NCI-H82 (cell line): Measurements from ENCODE around the gene EFCAB14.
"Not testable (repeated sequence)": the region's sequence is repeated elsewhere in the genome, so short reads cannot be mapped to it uniquely, and the experiment has no call there.

Experiments
- DNase-seq: peaks from one replicate; lab custom pipeline; 2025; lab: John Stamatoyannopoulos, UW

Gene EFCAB14, protein sequence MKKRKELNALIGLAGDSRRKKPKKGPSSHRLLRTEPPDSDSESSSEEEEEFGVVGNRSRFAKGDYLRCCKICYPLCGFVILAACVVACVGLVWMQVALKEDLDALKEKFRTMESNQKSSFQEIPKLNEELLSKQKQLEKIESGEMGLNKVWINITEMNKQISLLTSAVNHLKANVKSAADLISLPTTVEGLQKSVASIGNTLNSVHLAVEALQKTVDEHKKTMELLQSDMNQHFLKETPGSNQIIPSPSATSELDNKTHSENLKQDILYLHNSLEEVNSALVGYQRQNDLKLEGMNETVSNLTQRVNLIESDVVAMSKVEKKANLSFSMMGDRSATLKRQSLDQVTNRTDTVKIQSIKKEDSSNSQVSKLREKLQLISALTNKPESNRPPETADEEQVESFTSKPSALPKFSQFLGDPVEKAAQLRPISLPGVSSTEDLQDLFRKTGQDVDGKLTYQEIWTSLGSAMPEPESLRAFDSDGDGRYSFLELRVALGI

DNA sequence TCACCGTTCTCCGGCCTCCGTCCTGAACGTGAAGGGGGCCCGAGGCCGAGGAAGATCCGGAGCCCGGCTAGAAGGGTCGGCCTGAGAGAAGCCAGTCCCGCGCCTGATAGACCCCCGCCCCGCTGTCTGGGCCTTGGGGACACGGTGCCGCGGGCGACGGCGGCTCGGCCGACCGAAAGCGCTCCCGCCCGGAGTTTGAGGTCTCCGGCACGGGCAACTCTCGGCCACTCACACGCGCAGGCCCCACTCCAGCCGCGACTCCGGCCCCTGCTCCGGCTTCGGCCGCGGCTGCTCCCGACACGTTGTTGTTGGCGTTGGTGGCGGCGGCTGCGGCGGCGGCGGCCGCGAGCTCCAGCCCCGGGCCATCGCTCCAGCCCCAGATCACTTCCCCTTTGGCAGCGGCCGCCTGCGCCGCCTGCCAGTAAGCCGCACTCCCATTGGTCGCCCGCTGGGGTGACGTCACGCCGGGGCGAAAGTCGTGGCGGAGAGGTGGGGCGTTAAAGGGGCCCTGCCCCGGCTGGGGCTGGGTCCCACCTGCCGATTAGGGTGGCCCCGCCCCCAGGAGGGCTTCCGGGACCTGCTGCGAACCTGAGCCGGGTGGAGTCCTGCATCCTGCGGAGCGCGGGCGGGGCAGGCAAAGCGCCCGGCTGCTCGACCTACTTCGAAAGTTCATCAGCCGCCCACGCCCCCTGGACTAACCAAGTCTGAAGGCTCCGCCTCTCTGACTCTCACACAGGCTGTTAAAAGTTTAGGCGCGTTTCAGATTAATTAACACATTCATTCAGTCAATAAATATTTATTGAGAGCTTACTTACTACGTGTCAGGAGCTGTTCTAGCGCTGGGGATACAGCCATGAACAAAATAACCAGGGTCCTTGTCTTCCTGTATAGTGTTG lies at the start of gene EFCAB14:
Gene EFCAB14 (minus strand): TSS at position 388 of the 896 bp plus-strand sequence. CDS start 1,027 bp downstream, outside the sequence.
- peak; percentile 97 for DNase-seq

DNA sequence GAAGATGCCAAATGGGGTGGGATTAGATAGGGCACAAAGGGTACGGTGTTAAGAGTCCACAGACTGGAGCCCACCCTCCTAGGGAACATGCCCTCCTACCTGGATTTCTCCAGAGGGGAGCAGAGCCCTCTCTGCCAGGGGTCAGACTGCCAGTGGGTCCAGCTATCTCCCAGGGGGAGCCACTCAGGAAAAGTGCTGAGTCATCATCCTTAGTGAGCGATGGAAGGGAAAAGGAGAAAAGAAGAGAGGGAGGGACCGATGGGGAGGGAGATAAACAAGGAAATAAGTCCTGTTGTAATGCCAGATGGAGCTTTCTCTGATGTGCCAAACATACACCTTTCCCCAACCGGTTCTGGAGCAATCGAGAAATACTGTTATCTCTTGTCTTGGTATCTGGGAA lies 49.5 kb upstream of the EFCAB14 start:
- DNase-seq, result peak; percentile 36

DNA sequence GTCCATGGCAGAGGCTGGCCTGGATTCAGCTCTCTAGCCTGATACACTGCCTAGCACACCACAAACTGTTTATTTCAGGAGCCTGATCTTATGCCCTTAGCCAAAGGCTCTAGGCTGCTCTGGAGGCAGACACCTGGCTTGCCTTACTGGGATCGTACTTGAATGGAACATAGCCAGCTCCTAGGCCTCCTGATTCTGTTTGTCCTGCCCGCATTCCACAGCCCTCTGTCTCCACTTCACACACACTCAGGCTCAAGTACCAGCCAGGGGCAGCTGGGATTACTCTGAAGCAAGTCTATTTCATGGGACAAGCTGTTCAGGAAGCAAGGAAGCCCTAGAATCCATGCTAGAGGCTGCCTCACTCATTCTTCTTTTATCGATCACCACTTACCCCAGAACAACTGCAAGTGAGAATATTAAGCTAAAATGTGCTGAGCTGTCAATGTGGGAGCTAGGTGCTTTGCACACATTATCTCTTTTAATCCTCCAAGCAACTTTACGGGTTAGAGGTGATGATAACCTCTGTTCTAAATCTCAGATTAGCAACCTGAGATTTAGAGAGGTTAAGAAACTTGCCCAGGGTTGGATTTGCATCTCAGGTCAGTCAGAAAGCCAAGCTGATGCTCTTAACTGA lies 48.9 kb upstream of the EFCAB14 start:
- peak; percentile 78 for DNase-seq

DNA sequence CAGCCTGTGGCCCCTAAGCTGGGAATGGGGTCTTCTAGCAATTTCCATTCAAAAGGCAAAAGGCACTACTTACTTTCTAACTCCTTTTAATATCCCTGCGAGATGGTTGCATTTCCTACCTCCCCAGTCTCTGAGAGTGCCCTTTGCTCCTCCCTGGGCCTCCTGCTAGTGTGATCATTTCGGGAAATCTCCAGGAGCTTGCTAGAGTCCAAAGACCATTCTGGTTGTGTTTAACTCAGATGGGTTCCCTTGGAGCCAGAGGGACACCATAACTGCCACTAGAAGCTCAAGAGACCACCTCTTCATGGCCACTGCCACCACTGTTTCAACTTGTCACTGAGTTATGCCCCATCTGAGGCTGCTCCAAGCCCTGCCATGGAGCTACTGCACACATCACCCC lies 45.5 kb upstream of the EFCAB14 start:
- DNase-seq, result no peak

DNA sequence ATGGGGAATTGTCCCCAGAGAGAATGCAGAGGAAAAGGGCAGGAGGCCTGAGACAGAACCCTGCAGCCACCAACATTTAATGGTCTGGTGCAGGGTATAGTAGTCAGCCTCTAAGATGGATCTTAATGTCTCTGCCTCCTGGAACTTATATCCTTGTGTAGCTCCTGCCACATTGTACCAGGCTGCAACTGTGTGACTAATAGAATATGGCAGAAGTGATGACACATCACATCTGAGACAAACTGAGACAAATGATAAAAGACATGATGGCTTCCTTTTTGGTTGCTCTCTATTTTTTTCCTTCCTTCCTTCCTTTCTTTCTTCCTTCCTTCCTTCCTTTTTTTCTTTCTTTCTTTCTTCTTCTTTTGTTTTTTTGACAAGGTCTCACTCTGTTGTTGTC lies 42.8 kb upstream of the EFCAB14 start:
- no peak for DNase-seq

DNA sequence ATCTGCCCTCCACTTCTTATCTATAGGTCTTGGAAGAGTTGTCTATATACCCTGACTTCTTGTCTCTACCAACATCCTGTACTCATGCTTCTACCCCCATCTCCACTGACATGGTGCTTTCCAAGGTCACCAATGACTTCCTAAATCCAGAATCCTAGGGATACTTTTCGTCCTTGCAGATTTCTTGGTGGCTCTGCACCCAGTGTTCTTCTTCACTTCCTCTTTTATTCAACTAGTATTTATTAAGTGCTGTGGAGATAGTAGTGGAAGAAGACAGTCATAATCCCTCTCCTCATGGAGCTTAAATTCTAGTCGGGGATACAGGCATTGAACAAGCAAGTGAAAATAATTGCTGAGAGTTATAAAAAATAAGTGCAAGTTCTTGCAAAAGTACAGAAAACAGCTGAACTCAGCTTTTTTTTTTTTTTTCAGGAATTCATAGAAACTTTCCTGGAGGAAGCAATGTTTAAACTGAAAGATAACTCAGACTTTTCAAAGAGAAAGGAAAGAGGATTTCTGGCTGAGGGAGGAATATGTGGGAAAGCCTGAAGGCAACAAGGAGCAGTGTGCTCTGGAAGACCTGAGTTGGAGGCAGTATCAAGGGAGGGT lies 41.7 kb upstream of the EFCAB14 start:
- no peak for DNase-seq

DNA sequence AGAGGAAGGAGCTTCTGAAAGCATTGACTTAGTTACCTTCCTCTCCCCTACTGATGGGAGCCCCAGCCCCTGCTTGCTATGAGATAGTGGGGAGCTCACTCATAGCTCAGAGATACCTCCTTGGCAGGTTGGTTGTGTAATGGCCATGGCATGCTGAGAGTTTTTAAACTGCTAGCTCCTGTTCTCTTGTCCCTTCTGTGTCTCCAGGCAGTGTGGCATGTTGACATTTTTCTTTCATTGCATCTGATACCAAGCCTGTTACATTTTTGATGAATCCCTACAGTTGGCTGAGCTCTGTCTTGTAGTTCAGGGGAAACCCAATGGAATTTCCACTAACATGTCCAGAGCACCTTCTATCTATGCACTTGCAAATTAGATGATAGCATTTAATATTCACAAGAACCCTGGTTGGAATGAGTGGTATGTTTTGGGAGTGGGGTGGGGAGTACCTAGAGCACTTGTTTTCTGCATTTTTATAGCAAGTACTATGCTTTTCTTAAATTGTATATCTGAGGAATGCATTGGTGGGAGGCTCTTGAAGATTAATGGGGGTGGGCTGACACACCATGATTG lies 39.1 kb upstream of the EFCAB14 start:
- no peak for DNase-seq

DNA sequence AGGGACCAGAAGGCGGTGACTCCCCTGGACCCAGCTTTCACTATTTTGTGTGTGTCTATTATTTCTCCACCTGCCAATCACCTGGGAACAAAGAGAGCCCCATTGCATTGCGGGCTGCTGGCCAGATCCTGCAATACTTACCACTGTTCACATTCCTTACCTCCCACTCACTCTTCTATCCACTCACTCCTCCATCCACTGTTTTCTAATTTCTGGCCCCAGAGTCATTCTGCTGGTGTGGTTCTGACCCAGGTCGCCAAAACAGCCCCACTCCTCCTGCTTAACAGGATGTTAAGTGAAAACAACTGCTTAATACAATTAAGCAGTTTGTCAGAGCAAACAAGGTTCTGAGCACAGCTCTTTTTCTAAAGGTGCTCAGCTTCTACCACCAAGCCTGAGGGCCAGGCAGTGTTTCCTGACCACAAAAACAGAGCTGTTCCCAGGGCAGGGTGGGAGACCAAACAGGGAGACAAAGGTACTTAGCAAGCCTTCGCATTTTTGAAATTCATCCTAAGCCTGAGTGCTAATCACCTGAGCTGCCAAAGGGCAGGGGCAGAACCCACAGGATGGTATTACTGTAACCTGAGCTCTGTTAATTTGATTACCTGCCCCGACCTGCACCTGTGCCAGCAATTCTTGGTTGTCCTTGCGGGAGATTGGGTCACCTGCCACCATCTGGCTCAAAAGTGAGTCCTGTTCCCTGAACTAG lies 38.5 kb upstream of the EFCAB14 start:
- peak; percentile 63 for DNase-seq

DNA sequence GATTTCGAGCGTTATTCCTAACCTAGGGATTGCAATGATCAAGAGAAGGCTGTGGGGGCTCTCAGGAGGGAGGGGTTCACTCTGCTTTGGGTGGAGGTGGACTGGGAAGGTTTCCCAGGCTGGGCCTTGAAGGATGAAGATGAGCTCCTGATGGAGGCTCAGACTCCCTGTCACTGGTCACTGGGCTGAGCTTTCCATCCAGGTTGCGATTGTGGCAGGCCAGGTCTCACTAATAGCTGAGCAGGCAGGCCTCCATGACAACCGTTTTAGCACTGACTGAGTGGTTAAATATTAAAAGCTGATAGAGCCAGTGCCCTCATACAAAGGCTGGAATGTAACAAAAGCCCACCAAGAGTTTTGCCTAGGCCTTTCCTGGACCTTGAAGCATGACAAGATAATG lies 36.2 kb upstream of the EFCAB14 start:
- no peak for DNase-seq

DNA sequence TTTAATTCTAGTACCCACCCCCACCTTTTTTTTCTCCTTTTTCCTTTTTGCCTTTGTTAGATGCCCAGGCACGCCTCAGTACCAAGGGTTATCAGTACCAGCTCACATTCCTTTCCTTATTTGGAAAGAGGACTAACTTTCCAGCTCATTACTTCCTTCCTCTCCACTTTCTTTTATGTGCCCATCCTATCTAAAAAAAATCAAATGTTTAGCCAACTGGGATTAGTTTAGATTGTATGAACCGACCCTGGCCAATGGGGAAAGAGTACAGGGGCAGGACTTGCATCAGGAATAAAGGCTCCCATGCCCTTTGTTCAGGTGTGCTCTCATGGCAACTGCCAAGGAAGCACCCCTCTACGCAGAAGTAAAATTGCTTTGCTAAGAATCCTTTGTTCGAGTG lies 35.8 kb upstream of the EFCAB14 start:
- DNase-seq, result not testable (repeated sequence)

DNA sequence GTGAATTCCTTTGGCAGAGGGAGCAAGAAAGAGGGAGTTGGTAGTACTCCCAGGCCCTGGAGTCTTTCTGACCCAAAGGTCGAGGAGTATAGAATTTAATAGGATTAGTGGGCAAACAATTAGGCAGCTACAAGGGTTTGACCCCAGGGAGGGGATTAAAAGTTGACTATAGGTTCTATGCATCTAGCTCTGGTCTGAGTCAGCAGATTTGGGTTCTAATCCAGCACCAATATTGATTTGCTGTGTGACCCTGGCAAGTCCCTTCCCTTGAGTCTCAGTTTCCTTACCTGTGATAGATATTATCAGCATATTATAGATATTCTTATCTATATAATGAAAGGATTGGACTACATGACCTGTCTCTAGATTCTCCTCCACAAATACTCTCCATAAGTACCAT lies 35.1 kb upstream of the EFCAB14 start:
- DNase-seq, result peak; percentile 36

DNA sequence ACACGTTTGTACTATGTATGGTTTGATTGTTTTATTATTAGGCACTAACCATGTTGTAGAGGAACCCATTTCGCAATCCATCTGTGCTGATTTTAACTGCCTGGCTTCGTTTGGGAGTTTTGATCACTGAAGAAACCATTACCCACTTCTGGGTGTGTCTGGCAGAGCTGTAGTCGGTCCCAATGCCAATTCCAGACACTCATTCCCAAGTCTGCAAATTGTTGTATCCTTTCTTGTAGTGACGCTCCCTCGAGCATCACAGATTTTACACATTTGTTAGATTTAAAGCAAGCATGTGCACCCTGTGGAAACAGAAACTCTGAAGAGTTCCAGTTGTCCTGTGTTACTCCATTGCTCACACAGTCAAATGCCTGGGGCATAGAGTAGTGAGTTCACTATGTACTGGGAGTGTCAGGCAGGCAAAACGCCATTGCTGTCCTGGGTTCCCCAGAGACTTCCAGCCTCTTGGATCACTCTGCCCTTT lies 31.0 kb upstream of the EFCAB14 start:
- DNase-seq, result no peak

DNA sequence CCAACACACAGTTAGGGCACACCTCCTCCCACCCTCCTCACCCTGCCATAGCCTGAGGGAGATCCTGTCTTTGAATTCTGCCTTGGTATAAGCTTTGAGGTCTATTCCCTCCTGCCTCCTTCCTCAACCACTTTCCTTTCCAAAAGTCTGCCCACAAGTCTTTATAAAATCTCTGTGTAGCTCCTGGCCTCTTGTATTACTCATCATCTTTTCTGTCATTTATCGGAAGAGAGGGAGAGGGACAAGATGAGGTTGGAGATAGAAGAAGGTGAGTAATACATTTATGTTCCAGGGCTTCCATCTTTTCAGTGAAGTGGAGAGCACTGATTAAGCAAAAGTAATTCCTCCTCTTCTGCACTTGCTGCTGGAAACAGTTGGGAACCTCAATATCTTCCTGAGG lies 30.5 kb upstream of the EFCAB14 start:
- DNase-seq, result no peak

DNA sequence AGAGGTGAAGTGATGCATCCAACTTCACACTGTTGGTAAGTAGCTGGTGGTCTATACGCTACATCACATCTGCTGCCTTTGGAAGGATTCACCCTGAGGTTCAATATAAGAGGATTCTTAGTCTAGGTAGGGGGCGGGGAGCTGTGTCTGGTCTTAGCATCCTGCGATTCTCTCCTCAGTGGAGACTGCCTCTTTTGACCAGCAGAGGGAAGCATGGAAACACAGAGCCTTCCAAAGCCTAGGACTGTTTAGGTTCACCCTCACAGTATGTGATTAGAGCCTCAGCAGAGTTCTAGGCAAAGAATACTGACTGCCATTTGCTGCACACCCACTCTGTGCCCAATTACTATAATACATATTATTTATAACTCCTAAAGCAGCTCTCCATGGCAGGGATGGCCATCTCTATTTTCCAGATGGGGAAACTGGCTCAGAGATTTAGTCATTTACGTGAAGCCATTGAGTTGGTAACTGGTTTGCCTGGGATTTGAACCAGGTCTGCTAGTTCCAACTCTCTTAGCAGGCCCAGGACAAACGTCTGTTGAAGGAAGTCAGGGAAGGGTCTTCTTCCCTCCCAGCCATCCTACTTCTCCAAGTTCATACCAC lies 28.9 kb upstream of the EFCAB14 start:
- peak; percentile 95 for DNase-seq

DNA sequence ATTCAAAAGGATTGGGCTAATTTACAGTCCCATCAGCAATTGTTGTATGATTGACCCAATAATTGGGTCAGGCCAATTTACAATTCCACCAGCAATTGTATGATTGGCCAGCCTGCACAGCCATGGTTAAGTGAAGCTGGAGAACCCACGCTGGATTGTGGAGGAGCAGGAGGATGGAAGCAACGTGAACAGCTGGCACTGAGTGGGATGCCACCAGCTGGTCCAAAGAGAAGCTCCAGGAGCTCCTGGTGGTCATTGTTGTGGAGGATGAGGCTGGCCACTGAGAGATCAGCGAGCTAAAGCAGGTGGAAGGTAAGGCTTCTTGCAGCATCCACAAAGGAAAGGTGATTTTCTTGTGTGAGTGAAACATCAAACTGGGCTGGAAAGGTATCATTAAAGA lies 23.2 kb upstream of the EFCAB14 start:
- no peak for DNase-seq

DNA sequence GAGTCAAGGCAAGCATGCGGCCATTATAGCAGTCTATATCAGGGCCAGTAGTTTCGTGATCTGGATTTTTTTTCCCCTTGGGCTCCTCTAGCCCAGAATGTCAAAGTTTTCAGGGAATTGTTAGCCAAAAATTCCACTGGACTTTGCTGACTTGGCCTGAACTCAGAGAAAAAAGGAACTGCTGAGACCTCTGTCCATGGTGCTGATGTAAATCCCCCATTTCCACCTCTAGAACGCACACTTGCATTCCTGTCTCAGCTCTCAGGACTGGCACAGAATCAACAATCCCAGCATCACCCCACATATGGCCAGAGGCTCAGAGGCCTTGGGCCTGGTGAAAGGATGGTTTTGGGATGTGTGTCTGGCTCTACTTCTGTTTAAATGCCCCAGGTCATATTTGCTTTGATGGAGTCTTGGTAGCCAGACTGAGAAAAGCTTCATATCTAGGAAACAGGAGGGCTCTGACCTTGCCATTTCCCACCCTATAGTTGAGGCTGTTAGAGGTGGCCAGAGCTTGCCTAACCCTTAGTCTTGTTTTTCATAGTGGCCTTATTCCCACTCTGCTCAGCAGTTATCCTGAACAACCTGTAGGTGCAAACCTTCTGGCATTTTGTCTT lies 16.9 kb upstream of the EFCAB14 start:
- peak; percentile 46 for DNase-seq

DNA sequence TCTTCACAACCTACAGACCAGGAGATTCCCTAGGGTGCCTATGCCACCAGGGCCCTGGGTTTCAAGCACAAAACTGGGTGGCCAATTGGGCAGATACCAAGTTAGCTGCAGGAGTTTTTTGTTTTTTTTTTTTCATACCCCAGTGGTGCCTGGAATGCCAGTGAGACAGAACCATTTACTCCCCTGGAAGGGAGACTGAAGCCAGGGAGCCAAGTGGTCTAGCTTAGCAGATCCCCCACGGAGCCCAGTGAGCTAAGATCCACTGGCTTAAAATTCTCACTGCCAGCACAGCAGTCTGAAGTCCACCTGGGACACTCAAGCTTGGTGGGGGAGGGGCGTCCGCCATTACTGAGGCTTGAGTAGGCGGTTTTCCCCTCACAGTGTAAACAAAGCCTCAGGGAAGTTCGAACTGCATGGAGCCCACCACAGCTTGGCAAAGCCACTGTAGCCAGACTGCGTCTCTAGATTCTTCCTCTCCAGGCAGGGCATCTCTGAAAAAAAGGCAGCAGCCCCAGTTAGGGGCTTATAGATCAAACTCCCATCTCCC lies 9.5 kb upstream of the EFCAB14 start:
- DNase-seq, result not testable (repeated sequence)

DNA sequence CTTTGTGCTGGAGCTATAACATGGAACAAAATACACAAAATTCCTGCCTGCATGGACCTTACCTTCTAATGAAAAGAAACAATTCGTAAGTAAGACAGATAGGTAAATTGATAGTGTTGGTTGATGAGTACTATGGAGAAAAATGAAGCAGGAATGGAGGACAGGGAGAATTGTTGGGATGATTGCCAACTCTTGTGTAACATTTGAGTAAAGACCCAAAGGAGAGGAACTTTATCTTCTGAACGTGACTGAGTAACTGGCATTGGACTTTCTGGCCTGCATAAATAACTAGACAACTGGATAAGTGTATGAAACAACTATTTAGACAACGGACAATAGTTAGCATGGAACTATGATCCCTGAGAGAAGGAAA lies 6.8 kb upstream of the EFCAB14 start:
- no peak for DNase-seq

DNA sequence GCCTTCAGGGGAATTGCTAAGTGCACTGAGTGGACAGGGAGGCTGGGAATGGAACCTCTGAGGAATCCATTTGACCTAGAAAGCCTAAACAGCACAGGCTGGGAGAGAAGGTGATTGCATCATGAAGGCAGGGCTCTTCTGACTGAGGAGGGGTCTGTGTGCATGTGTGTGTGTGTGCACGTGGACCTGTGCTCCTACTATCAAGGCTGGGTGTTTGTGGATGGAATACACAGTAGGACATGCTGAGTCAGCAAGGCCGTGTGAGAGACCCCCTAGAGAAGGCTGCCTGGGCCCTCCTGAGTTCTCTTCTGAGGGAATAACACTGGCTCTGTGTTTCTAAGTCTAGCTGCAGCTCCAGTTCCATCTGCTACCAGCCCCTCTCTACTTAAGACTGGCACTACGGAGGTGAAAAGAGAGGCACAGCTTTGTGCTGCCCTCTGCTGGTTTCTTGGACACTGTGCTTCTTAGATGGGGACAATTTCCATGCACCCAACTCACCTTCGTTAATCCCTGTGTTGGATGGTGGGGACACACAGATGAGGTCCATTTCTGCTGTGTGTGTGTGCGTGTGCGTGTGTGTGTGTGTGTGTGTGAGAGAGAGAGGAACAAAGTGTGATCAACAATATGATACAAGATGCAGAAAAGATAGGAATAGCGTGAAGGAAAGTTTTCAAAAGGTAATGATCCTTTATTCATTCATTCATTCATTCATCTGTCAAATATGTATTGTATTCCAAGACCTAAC lies 6.2 kb upstream of the EFCAB14 start:
- DNase-seq, result peak; percentile 96
